Measurements from ENCODE around the gene RALGAPA1.

DNA sequence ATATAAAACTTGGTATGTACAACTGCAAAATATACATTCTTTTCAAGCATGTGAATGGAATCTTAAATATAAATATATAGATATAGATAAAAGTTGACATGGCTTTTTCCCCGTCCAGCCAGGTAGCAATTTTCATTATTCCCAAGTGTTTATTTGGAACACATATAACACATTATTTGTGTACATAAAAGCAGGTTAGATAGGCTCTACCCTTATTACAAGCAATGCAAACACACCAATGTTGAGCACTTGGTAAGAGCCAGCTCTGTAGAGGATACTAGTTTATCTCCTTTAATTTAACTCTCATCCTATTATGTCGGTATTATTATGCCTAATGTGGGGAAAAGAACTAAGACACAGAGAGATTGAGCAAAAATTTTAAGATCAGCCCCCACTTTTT is 282.1 kb downstream of the RALGAPA1 start:
- TF ChIP-seq, protein P1, sequence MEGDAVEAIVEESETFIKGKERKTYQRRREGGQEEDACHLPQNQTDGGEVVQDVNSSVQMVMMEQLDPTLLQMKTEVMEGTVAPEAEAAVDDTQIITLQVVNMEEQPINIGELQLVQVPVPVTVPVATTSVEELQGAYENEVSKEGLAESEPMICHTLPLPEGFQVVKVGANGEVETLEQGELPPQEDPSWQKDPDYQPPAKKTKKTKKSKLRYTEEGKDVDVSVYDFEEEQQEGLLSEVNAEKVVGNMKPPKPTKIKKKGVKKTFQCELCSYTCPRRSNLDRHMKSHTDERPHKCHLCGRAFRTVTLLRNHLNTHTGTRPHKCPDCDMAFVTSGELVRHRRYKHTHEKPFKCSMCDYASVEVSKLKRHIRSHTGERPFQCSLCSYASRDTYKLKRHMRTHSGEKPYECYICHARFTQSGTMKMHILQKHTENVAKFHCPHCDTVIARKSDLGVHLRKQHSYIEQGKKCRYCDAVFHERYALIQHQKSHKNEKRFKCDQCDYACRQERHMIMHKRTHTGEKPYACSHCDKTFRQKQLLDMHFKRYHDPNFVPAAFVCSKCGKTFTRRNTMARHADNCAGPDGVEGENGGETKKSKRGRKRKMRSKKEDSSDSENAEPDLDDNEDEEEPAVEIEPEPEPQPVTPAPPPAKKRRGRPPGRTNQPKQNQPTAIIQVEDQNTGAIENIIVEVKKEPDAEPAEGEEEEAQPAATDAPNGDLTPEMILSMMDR (IDR thresholded peaks at IDR 0.05; ENCODE audit: low read depth, low read length), result no peak
- TF ChIP-seq EZH2phosphoT487 (IDR thresholded peaks at IDR 0.05; ENCODE audit: low read depth), result no peak
